Stimulated activated CD4-positive, alpha-beta T cell treated with anti-CD3 and anti-CD28 coated beads, Interleukin-15, amount 100 ng/mL, for 1 hour (primary cell): Measurements from ENCODE around the gene SRI.
"Not testable (repeated sequence)": the region's sequence is repeated elsewhere in the genome, so short reads cannot be mapped to it uniquely, and the experiment has no call there.

Experiments used
- DNase-seq, 2 donors: peaks; one replicate each; pipeline ENCODE4 v3.0.0-alpha.2; 2020; ENCODE audit warnings: low read depth in 1 of 2, low spot score in 1 of 2

Gene SRI, protein sequence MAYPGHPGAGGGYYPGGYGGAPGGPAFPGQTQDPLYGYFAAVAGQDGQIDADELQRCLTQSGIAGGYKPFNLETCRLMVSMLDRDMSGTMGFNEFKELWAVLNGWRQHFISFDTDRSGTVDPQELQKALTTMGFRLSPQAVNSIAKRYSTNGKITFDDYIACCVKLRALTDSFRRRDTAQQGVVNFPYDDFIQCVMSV

DNA sequence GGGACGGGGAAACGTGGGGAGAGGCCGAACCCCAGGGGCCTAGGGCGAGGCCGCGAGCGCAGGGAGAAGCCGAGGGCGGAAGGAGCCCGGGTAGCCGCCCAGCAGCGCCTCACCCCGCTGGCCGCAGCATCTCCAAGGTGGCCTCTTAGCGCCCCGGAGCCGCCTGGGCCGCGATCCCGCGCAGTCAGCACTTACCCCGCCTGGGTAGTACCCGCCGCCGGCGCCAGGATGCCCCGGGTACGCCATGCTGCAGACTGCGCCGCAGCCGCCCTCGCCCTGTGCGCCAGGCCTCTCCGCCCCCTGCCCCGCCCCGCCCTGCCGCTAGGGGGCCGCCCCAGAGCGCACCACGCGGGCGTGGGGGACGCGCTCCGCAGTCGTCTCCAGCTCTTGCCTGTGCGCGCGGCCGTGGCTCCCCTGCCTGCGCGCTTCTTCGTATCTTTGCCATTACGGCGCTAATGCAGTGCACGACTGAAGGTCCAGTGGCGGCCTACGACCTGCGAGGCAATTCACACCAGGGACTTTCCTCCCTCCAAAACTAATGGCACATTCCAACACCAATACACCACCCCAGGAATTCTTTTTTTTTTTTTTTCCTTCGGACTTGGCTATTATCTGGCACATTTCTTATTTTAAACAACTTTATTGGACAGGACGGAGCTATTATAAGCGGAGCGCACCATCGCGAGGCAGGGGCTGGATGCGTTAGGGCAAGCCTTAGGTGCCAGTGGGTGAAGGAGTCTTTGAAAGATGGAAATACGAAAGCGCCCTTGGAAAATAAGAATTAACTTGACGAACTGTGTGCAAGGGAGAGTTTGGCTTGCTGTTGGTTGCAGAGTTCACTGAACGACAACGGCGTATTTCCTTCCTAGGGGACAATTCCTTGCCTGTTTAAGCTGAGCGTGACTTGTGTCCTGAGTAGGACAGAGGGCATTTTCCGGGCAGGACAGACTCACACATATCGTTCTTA, at the start of gene SRI:
Gene SRI (minus strand): TSS at position 258 of the 967 bp plus-strand sequence. CDS start 12 bp downstream, at position 246.
- DNase-seq, result peak; percentile 86 to 88

GRCh38 chr7:88269586-88269985, 49.7 kb upstream of the SRI start:
- DNase-seq, result no peak

GRCh38 chr7:88268858-88269257, 49.0 kb upstream of the SRI start:
- DNase-seq, result no peak

DNA sequence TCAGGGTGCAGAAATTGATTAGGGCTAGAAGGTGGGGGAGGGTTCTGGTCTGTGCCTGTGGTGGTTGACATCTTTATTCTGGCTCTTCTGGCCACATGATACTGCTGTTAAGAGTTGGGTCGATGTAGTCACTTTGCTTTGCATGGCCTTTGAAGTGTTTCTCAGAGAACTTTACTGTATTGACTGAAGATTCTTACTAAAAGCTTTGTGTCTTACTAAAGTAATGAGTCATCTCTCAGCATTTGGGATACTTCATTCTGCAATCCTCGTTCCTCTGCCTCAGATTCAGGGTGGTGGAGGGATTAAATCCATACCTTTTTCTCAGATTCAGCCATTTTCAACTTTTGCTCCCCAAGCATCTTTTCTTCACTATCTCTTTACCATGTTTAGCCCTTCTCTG, 48.2 kb upstream of the SRI start:
- no peak for DNase-seq

DNA sequence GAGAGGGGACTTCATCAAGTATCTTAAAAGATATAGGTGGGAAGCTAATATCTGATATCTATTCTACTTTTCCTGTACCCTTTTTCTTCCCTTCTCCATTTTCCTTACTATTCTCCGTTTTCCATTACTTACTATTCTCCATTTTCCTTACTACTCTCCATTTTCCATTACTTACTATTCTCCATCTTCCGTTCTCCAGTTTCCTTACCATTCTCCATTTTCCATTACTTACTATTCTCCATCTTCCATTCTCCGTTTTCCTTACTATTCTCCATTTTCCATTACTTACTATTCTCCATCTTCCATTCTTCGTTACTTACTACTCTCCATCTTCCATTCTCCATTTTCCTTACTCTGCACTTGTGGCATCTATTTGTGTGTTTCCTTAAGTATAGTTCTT, 47.6 kb upstream of the SRI start:
- no peak for DNase-seq

GRCh38 chr7:88264987-88265386, 45.1 kb upstream of the SRI start:
- not testable (repeated sequence) for DNase-seq

GRCh38 chr7:88262562-88262961, 42.7 kb upstream of the SRI start:
- DNase-seq, result no peak

DNA sequence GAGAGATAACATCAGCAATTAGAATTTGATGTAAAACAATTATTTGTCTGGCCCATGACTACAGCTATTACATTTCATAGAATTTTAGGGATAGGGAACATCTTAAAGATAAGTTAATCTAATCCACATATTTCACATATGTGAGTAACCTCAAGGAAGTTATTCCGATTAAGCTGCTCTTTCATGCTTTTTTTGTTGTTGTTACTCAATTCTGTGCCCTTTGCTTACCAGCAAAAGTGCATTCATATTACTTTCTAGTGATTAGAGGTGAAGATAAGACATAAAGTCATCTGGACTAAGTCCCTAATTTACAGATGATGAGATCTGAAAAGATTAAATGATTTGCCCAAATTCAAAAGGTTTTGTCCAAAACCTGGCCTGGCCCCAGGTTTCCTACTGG, 40.9 kb upstream of the SRI start:
- no peak for DNase-seq

- no peak for DNase-seq
These were observed 40.0 kb upstream of the SRI start for GRCh38 chr7:88259656-88260380.

DNA sequence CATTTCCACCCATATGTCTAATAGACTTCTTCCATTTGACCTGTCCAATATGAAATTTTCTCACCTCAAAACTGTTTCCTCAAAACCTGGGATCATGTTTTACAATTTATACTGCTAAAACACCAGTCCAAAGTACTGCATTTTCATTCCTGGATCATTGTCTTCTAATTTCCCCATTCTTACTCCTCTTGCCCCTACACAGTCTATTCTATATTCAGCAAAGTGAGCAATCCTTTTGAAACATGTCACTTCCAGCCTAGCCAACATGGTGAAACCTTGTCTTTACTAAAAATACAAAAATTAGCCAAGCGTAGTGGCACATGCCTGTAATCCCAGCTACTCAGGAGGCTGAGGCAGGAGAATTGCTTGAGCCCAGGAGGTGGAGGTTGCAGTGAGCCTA, 38.5 kb upstream of the SRI start:
- not testable (repeated sequence) for DNase-seq

GRCh38 chr7:88256906-88257305, 37.1 kb upstream of the SRI start:
- no peak for DNase-seq

DNA sequence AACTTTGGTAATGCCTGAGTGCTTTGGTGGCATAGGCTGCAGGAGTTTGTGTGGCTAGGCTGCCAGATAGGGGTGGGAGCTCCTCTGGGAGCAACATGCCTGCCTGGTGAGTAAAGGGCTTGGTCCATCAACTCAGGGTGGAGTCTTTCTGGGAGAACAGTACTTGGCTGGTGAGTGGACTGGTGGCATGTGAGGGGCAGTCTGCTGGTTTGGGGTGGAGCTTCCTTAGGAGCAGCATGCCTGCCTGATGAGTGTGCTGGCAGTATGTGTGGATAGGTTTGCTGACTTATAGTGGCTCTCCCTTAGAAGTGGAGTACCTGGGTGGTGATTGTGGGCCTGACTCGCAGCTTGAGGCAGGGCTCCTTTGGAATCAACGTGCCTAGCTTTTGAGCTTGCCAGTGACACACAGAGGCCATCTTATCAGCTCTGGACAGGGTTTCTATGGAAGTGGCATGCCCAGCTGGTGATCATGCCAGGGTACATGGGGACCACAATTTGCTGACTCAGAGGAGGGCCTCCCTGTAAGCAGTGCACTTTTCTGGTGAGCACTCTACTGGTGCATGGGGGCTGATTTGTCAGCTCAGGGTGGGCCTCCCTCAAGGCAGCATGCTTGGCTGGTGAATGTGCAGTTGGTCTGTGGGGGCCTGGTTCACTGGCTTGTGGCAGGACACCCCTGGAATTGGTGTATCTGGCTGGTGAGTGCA, 35.0 kb upstream of the SRI start:
- no peak for DNase-seq

- no peak for DNase-seq
These were observed 33.8 kb upstream of the SRI start for GRCh38 chr7:88253640-88254039.

DNA sequence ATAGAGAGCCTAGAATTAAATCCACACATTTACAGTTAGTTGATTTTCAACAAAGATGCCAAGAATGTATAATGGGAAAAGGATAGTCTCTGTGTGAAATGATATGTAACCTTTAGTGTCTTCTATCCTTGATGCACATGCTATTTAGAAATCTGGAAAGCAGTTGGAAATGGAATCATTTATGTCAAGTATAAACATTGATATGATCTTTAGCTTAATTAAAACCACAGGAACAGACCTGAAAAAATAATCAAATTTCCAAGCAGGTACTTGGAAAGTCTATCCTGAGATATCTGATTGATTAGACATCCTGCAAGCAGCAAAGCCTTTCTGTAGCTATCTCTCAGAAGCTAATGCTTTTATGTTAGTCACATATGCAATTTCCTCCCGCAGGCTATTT, 24.4 kb upstream of the SRI start:
- DNase-seq, result no peak

GRCh38 chr7:88243345-88243909, 23.6 kb upstream of the SRI start:
- no peak for DNase-seq

DNA sequence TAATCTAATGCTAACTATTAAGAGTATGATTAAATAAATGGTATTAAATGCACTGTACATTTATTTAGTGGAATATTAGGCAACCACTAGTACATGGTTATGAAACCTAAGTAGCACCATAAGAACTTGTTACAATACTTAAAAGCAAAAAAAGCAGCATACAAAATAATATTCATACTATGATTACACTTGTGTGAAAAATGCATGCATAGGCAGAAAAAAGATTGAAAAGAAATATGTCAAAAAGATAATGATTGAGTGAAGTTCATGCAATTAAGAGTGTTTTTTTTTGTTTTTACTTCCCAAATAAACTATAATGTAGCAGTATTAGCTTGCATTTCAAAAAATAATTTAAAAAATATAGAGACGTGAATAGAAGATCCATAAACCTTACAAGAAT, 20.0 kb upstream of the SRI start:
- DNase-seq, result no peak

DNA sequence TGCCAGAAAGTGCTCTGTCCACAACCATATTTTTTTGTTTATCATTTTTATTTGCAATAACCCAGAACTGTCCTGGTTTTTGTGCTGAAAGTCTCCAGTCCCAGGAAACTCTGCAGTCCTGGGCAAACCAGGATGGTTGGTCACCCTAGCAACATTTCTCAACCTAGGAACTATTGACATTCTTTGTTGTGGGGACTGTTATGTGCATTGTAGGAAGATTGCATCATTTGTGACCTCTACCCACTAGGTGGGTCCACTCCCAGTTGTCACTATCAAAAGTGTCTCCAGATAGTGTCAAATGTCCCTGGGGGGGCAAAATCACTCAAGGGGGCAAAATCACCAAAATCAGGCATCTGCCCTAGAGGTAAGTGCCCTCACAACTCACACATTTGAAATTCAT, 14.0 kb upstream of the SRI start:
- DNase-seq, result no peak

DNA sequence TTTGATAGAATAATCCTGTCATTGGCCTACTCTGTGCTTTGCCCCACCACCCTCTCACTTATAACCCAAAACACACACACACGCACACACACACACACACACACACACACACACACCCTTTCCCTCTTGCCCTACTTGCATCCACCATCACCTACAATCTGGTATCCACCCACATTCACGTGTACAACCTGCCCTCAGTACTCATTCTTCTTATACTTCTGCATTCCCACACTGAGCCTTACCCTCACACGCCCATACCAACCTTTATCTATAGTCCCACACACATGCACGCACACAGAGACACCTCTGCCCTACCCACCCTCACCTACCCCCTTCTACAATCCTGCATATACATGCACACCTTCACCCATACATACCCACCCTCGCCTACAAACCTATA, 10.8 kb upstream of the SRI start:
- no peak for DNase-seq

DNA sequence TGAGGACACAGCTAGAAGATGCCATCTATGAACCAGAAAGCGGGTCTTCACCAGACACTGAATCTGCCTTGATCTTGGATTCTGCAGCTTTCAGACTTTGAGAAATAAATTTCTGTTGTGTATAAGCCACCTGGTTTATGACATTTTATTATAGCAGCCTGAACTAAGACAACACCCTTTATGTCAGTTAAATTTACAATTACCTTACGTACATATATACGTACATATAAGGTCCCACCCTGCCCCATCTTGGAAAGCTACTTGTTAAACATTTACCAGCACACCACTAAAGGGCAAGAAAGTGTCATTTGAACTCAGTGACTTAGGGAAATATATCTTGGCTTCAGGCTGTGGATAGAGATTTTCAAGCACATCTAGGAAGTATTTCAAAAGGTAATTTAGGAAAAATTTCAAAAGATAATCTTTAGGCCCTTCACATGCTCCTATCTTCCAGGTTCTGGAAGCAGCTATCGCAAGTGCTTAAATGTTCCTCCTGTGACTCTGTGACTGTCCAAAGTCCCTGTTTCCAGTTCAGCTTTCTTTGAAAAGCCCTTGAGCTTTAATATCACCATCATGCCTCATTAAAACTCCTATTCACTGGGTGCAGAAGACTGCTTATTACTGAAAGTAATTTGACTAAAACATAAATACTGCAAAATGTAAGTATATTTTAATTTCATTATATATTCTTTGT, 9.6 kb upstream of the SRI start:
- DNase-seq, result no peak

- DNase-seq, result no peak
These were observed 7.2 kb upstream of the SRI start for GRCh38 chr7:88226886-88227516.
